Liver (tissue), 9 donors: ENCODE results near the gene ATG4A. TPM values are rescaled to one million over a fixed set of nuclear protein-coding genes. Genes with fewer than 3 reads are reported as not detected.

ENCODE experiments used
- DNase-seq: peaks from one replicate; pipeline ENCODE4 v3.0.0-alpha.2; 2017; ENCODE audit warnings: low spot score
- H3K27ac ChIP-seq, 2 donors: one replicate each; pipeline ENCODE4 v1.7.0; 2013; ENCODE audit warnings: inconsistent platforms in 2 of 2, low read length in 2 of 2, control low read depth in 1 of 2, low read depth in 1 of 2, mild to moderate bottlenecking in 1 of 2
- H3K27me3 ChIP-seq, 4 donors: one replicate each; pipeline versions ENCODE4 v1.6.1 to v1.7.0; 2013; ENCODE audit warnings: low read length in 3 of 4, inconsistent platforms in 1 of 4, mild to moderate bottlenecking in 1 of 4, moderate library complexity in 1 of 4; ENCODE audit not compliant: control insufficient read depth in 4 of 4, insufficient read depth in 4 of 4
- H3K36me3 ChIP-seq, 4 donors: one replicate each; pipeline versions ENCODE4 v1.6.1 to v1.7.0; 2013; ENCODE audit warnings: low read length in 3 of 4, mild to moderate bottlenecking in 3 of 4, low read depth in 1 of 4, moderate library complexity in 1 of 4; ENCODE audit not compliant: control insufficient read depth in 4 of 4, insufficient read depth in 3 of 4
- H3K4me1 ChIP-seq, 4 donors: one replicate each; pipeline versions ENCODE4 v1.6.1 to v1.7.0; 2013; ENCODE audit warnings: low read length in 3 of 4, mild to moderate bottlenecking in 3 of 4, moderate library complexity in 1 of 4; ENCODE audit not compliant: control insufficient read depth in 4 of 4, insufficient read depth in 4 of 4
- H3K4me3 ChIP-seq, 3 donors: one replicate each; pipeline versions ENCODE4 v1.6.1 to v1.7.0; 2013; ENCODE audit warnings: low read length in 3 of 3, control low read depth in 1 of 3, low read depth in 1 of 3, mild to moderate bottlenecking in 1 of 3
- H3K9ac ChIP-seq, 2 donors: one replicate each; pipeline ENCODE4 v1.7.0; 2013; ENCODE audit warnings: low read length in 2 of 2, mild to moderate bottlenecking in 2 of 2, moderate library complexity in 2 of 2, control low read depth in 1 of 2, low read depth in 1 of 2
- H3K9me3 ChIP-seq, 4 donors: one replicate each; pipeline versions ENCODE4 v1.6.1 to v1.7.0; 2013; ENCODE audit warnings: low read length in 3 of 4; ENCODE audit not compliant: control insufficient read depth in 4 of 4
- ATF3 ChIP-seq: IDR thresholded peaks from 2 replicates; pipeline ENCODE4 v1.6.1; 2016; ENCODE audit warnings: antibody characterized with exemption
- EGR1 ChIP-seq, 2 donors: IDR thresholded peaks; 2 replicates each; pipeline ENCODE4 v1.6.1; 2016 to 2018; ENCODE audit warnings: antibody characterized with exemption in 2 of 2, low read depth in 2 of 2
- FOXA1 ChIP-seq: IDR thresholded peaks from 2 replicates; pipeline ENCODE4 v1.6.1; 2016; ENCODE audit warnings: antibody characterized with exemption
- FOXA2 ChIP-seq: IDR thresholded peaks from 2 replicates; pipeline ENCODE4 v1.6.1; 2016; ENCODE audit warnings: antibody characterized with exemption
- GABPA ChIP-seq, 2 donors: IDR thresholded peaks in 1 of 2; conservative IDR thresholded peaks in 1 of 2; 2 replicates each; pipeline ENCODE4 v1.6.1; 2016; ENCODE audit warnings: antibody characterized with exemption in 2 of 2, mild to moderate bottlenecking in 1 of 2, moderate library complexity in 1 of 2
- HNF4A ChIP-seq, 2 donors: conservative IDR thresholded peaks; 2 replicates each; pipeline ENCODE4 v1.6.1; 2016; ENCODE audit warnings: antibody characterized with exemption in 2 of 2, mild to moderate bottlenecking in 2 of 2
- HNF4G ChIP-seq: IDR thresholded peaks from 2 replicates; pipeline ENCODE4 v1.6.1; 2016; ENCODE audit warnings: antibody characterized with exemption
- JUND ChIP-seq, 2 donors: IDR thresholded peaks; 2 replicates each; pipeline ENCODE4 v1.6.1; 2016; ENCODE audit warnings: antibody characterized with exemption in 2 of 2
- MAX ChIP-seq: IDR thresholded peaks from 2 replicates; pipeline ENCODE4 v1.6.1; 2016; ENCODE audit warnings: antibody characterized with exemption
- NR2F2 ChIP-seq: IDR thresholded peaks from 2 replicates; pipeline ENCODE4 v1.6.1; 2016; ENCODE audit warnings: antibody characterized with exemption
- RAD21 ChIP-seq, 2 donors: IDR thresholded peaks; 2 replicates each; pipeline ENCODE4 v1.6.1; 2016; ENCODE audit warnings: antibody characterized with exemption in 2 of 2, mild to moderate bottlenecking in 2 of 2
- REST ChIP-seq: IDR thresholded peaks from 2 replicates; pipeline ENCODE4 v1.6.1; 2016; ENCODE audit warnings: antibody characterized with exemption, mild to moderate bottlenecking
- SP1 ChIP-seq: IDR thresholded peaks from 2 replicates; pipeline ENCODE4 v1.6.1; 2018; ENCODE audit warnings: antibody characterized with exemption, mild to moderate bottlenecking
- TAF1 ChIP-seq: conservative IDR thresholded peaks from 2 replicates; pipeline ENCODE4 v1.6.1; 2016; ENCODE audit warnings: antibody characterized with exemption, mild to moderate bottlenecking
- YY1 ChIP-seq: IDR thresholded peaks from 2 replicates; pipeline ENCODE4 v1.6.1; 2016; ENCODE audit warnings: antibody characterized with exemption, mild to moderate bottlenecking
- ZBTB33 ChIP-seq: IDR thresholded peaks from 2 replicates; pipeline ENCODE4 v1.6.1; 2016; ENCODE audit warnings: antibody characterized with exemption
- WGBS: extraction: QIAGEN DNeasy Blood & Tissue Kit; methylation state at CpG from one replicate; pipeline ENCODE4 v1.1.7; 2013; 5-methylcytosine and 5-hydroxymethylcytosine counted together
- polyA plus RNA-seq, 2 donors: library from polyadenylated mRNA; stranded (reverse) in 1 of 2; unstranded in 1 of 2; fragments of 200-250 nt in 1 of 2; fragments of >200 nt in 1 of 2; fragmentation: Nextera tagmentation in 1 of 2; extraction: Ambion mirVana in 1 of 2; gene quantifications; one replicate each; pipeline versions ENCODE4 v1.2.1 to v1.2.3, GENCODE V29; 2013 to 2015
- total RNA-seq, 2 donors: library from RNA; depleted of rRNA; stranded (reverse); fragments of >200 nt; gene quantifications; one replicate each; pipeline ENCODE4 v1.2.3, GENCODE V29; 2014
- TF ChIP-seq, protein P1 (sequence below): fragments of 150-350 bp; IDR thresholded peaks from 2 replicates; pipeline ENCODE4 v1.5.1; 2017; ENCODE audit warnings: improper control_type of control experiment, low read depth, low read length; ENCODE audit not compliant: missing input control
- donor health status: healthy.
- donor health status: healthy.
- donor health status: healthy.
- donor health status: healthy.
- donor health status: healthy.

The ATG4A gene
- total and polyA plus RNA-seq, 4 donors = 11.7 to 19.8 (median 16.6) TPM

DNA sequence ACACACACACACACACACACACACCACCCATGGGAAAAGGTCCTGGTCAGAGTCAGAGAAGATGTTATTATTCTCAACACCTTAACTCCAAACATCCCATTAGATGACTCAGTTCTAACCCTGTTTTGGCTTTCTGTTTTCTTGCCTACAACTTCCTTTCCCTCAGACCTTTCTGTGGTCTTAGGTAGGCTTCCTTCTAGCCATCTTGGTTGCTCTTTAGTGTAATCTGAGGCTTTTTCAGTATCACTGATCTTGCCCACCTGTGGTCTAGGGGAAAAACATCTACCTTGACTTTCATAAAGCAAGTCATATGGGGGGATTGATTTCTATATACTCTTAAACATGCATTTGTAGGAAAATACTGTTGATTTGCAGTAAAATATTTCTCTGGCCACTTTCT, 56.9 kb downstream of the ATG4A start:
- H3K9ac ChIP-seq = no peak overlapping the region
- peaks cover 0 to 14% (median 6%) of the 10 kb centered on the region in 4 donors for H3K36me3 ChIP-seq
- no peak overlapping the region for H3K27ac ChIP-seq
- no peak for DNase-seq
- no peaks in the 10 kb centered on the region for H3K4me1 ChIP-seq
- TF ChIP-seq REST (no peak), FOXA1 (no peak), FOXA2 (no peak), SP1 (no peak), GABPA (IDR thresholded peaks at IDR 0.05 in 1 of 2, conservative IDR thresholded peaks at IDR 0.05 in 1 of 2) (no peak), YY1 (no peak), TAF1 (no peak), ZBTB33 (no peak), MAX (no peak), HNF4A (conservative IDR thresholded peaks at IDR 0.05) (no peak), RAD21 (IDR thresholded peaks at IDR 0.05) (no peak), JUND (IDR thresholded peaks at IDR 0.05) (no peak), EGR1 (IDR thresholded peaks at IDR 0.05; ENCODE audit: low read depth in 2 of 2) (no peak), NR2F2 (no peak)
- TF ChIP-seq, protein P1, sequence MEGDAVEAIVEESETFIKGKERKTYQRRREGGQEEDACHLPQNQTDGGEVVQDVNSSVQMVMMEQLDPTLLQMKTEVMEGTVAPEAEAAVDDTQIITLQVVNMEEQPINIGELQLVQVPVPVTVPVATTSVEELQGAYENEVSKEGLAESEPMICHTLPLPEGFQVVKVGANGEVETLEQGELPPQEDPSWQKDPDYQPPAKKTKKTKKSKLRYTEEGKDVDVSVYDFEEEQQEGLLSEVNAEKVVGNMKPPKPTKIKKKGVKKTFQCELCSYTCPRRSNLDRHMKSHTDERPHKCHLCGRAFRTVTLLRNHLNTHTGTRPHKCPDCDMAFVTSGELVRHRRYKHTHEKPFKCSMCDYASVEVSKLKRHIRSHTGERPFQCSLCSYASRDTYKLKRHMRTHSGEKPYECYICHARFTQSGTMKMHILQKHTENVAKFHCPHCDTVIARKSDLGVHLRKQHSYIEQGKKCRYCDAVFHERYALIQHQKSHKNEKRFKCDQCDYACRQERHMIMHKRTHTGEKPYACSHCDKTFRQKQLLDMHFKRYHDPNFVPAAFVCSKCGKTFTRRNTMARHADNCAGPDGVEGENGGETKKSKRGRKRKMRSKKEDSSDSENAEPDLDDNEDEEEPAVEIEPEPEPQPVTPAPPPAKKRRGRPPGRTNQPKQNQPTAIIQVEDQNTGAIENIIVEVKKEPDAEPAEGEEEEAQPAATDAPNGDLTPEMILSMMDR = no peak
- no peak overlapping the region for H3K4me3 ChIP-seq
- no peaks in the 10 kb centered on the region for H3K9me3 ChIP-seq
- peaks cover 0 to 2% (median 0%) of the 10 kb centered on the region in 4 donors for H3K27me3 ChIP-seq

DNA sequence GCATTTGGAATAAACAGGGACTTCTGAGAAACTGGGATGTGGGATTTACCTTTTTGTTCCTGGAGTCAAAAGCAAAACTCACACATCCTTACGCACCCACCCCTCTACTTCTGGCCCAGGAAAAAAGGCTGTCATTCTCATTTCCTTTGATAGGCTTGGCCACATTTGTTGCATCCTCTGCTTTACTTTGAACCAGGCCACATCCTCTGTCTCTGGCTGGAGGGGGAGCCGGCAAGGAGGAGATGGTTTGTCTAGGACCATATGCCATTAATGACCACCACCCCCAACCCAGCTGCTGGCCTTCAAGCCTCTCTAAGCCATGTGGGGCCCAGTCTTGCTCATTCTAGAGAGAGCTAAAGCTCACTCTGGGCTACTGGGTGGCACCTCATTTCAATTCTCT, 64.5 kb downstream of the ATG4A start:
- Histone ChIP-seq H3K27me3 (peaks cover 0 to 2% (median 0%) of the 10 kb centered on the region in 4 donors), H3K9me3 (no peaks in the 10 kb centered on the region), H3K36me3 (peaks cover 0 to 10% (median 5%) of the 10 kb centered on the region in 4 donors), H3K9ac (no peak overlapping the region), H3K27ac (no peak overlapping the region), H3K4me1 (no peaks in the 10 kb centered on the region), H3K4me3 (no peak overlapping the region)
- 96% methylated on average over 2 of the region's 2 CpGs for WGBS
- DNase-seq = no peak
- TF ChIP-seq YY1 = no peak
- TF ChIP-seq RAD21 (IDR thresholded peaks at IDR 0.05) = no peak
- no peak for TF ChIP-seq GABPA (IDR thresholded peaks at IDR 0.05 in 1 of 2, conservative IDR thresholded peaks at IDR 0.05 in 1 of 2)
- TF ChIP-seq, protein P1 = no peak
- TF ChIP-seq HNF4G = no peak
- TF ChIP-seq ATF3 = no peak
